Hypothalamus (tissue), 51 donors: ENCODE results near the gene ABCB10.
"Not testable (repeated sequence)": the region's sequence is repeated elsewhere in the genome, so short reads cannot be mapped to it uniquely, and the experiment has no call there.

ENCODE experiments used
- DNase-seq, 51 donors: peaks; one replicate each; lab custom pipeline; 2025; lab: John Stamatoyannopoulos, UW

ABCB10 gene

DNA sequence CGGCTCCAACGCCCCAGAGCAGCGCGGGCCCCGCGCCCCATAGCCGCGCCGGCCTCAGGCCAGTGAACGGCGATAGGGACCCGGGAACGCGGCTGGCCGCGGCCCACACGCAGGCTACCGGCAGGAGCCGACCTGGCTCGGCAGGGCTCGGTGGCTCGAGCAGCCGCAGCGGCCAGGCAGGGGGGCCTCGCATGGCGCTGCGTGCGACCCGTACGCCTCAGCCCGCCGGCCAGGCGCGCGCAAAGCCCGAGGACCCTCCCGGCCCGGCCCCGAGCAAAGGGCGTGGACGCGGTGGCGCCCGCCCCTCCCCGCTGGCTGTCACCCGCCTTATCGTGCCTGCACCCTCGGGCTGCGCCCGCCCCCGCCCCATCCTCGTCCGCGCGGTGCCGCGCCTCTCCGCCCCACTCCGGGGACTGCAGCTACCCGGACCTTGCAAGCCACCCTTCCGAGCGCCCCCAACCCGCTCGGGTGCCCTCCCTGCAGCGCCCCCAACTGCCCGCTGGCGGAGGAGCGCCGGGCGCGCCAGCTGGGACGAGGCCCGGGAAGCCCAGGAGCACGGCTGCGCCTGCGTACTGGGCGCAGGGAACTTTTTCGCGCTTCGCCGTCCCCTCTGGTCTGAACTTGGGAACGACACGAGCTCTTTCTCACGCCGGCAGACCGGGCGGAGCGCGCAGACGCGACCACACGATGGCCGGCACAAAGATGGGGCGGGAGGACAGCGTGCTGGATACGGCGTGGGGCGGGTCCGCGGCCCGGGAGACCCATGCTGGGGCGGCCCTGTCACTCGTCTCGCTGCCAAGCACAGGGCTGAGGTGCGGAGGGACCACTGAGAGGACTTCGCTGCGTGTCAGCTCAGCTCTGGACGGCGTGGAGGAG is at the start of gene ABCB10:
ABCB10 (minus strand) TSS at position 248 of the 876 bp plus-strand sequence; CDS start at position 193, 55 bp downstream.
- DNase-seq = peak; percentile 71 to 99 (median 94)

DNA sequence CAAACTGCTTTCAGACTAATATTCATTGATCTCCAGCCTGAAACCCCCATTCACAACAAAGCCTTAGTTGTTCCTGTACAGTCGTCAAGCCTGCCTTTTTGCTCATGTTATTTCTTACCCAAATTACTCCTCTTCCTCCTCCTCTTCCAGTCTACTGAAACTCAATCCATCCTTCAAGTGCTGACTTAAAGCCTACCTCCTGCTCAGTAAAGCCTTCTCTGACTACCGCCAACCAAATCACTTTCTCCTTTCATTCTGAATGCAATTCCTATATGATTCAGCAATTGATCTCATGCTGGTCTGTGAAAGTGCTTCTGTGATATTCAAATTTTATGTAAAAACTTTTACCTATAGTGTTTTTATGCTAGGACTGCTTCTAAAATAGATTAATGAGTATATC is 48.9 kb upstream of the ABCB10 start:
- DNase-seq = no peak

DNA sequence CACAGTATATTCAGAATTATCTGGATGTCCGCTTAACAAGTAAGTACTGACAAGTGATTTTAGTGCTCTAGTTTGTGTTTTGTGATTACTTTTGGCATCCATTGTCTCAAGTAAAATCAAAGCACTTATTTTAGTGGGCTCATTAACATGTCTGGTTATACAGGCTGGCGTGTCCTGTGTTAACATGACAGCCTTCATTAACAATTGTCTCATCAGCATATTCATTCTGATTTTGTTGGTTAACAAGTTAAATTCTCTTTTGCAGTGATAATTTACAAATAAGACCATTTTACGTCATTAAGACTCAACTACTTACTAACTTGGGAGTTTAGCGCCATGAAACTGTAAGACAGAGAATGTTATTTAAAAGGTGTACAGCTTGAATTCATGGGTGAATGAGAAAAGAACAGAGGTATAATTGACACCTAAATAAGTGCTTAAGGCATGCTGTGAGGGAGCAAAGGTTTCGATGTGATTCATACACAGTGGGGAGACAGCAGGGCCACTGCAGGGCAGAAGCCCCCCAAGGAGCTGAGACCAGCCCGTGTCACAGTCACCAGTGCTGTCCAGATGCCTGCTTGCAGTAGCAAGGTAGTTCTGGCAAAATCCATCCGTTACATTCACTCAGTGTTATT is 45.0 kb upstream of the ABCB10 start:
- DNase-seq = no peak

DNA sequence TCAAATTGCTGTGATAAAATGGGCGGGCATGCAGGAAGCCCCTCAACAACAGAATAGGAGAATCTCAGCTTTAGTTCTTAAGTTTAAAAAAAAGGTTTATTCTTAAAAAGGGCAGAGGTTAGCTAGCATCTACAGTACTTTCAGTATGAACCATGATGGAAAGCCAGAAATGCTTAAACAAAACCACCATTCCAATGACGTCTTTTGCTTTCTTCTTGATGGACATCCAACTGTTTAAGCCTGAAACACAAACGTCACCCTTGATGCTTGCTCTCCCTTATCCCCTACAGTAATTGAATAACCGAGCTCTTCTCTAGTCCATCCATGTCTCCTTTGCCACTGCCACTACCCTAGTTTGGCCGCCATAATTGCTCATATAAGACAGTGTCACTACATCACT is 41.7 kb upstream of the ABCB10 start:
- DNase-seq = no peak

DNA sequence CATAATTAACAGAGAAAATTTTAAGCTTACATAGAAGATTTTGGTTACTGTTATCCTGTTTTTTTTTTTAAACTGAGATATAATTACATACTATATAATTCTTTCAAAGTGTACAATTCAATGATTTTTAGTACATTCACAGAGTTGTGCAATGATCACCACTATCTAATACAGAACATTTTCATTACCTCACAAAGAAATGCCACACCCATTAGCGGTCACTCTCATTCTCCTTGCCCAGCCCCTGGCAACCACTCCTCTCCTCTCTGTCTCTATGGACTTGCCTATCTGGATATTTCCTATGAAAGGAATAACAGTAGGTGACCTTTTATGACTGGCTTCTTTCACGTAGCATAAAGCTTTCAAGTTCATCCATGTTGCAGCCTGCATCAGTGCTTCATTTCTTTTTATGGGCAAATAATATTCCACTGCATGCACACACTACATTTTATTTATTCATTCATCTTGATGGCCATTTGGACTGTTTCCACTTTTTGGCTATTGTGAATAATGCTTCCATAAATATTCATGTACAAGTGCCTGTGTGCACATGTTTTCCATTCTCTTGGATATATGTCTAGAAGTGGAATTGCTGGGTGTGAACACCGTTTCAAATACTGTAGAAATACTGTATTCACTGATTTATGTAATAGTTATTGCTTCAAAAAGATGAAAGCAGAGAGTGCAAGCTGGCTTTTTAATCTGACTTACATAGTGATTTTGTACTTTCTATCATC is 40.9 kb upstream of the ABCB10 start:
- no peak for DNase-seq

DNA sequence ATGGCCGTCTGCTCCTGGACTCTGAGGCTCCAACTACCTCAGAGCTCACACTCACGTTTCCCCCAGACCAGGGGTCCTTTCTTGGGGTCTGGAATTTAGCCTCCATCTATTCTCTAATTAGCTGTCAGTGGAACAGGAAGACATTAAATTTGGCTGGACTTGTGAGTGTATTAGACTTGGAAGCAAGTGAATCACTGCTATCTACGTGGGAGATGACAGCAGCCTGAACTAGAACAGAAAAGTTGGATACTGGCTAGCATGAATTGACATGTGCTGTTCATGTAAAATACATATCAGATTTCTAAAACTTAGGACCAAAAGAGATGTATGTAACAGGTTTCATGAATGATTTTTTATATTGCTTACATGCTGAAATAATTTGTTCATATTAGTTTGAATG is 39.4 kb upstream of the ABCB10 start:
- DNase-seq = no peak

DNA sequence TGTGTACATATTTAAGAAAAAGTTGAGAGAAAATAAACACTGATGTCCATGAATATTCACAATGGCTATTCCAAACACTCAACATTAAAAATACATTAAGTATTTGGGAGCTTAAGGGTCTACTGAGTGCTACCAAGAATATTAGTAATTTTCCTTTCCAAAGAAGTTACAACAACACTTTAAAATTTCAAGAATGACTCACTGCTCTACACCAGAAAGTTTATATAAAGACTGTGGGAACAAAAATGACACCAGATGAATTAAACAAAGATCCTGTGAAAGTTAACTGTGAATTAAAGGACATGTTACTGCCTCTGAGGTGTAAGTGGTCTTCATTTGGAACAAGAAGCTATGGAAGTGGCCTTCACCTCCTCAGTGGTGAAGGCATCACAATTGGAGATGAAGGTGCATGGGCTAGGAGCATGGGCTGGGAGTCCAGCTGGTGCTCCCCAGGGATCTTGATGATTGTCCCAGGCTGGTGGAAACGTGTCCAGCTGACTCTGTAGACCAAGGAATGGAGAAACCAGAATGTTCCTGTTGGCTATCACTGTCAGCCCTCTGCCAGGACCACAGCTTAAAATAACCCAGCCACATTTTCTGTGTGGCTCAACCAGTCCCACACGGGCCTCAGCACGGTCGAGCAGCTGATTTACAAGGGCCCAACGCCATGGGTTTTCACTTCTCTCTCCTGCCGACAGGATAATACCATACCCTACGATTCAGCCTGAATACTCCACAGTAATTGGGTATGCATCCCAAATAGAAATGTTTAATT is 38.6 kb upstream of the ABCB10 start:
- peak in 3 of 51 donors; percentile 1 to 21 (median 13) for DNase-seq

DNA sequence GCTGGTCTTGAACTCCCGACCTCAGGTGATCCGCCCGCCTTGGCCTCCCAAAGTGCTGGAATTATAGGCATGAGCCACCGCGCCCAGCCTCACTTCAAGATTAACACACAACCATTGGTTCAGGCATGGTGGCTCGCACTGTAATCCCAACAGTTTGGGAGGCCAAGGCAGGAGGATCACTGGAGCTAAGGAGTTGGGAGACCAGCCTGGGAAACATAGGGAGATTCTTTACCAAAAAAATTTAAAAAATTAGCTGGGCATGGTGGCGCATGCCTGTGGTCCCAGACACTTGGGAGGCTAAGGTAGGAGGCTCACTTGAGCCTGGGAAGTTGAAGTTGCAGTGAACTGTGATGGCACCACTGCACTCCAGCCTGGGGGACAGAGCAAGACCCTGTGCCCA is 37.4 kb upstream of the ABCB10 start:
- DNase-seq = not testable (repeated sequence)

DNA sequence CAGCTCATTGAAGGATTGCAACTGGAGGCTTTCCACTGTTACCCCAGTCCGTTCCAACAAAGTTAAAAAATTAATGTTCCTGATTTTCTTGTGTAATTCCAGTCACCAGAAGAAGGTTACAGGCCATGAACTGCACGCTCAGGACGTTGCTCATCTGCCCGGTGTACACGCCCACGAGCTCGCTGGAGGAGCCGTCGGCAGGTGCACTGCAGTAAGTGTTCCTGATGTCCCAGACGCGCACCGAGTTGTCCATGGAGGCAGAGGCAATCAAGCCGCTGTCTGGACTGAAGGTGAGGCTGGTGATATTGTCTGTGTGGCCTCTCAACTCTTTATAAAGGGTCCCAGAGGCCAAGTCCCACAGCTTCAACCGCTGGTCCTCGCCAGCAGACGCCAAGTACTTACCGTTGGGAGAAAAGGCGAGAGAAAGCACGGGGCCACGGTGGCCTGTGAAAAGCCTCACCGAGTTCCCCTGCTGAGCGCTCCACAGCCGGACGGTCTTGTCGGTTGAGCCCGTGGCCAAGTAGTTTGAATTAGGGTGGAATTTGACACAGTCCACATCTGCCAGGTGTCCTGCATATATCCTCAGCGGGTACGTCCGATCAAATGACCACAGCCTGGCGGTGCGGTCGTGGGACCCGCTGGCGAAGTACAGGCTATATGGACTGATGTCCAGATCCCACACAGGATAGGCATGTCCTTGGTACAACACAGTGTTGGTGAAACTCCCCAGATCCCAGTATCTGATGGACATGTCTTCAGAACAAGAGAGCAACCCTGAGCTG is 35.9 kb upstream of the ABCB10 start:
- DNase-seq = no peak

DNA sequence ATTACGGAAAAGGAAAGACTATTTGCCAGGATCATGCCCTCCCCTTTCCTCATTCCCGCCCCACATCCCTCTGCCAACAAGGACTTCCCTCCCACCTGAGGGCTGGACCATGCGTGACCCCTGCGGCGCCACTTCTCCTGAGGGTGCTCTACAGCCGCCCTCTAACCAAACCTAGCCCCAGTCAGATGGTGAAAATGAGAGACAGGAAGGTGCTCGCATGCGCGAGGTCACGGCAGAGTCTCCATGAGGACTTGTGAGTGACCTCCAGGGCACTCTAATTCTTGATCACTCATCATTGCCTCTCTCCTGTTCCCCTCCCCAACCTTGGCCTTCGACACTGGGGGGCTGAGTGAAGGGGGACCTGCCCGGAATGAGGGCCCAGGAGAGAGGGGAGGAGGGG is 35.3 kb upstream of the ABCB10 start:
- no peak for DNase-seq

DNA sequence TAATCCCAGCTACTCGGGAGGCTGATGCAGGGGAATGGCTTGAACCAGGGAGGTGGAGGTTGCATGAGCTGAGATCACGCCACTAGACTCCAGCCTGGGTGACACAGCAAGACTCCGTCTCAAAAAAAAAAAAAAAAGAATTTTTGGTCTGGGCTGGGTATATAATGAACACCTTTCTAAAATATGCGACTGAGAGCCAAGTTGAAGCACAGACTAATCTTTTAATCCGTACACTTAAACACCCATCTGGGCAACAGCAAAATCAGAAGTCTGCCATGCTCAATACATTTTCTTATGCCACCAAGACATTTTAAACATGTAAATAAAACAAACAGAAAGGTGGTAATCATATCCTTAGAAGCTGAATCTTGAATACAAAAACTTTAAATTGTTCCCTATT is 31.6 kb upstream of the ABCB10 start:
- DNase-seq = no peak

DNA sequence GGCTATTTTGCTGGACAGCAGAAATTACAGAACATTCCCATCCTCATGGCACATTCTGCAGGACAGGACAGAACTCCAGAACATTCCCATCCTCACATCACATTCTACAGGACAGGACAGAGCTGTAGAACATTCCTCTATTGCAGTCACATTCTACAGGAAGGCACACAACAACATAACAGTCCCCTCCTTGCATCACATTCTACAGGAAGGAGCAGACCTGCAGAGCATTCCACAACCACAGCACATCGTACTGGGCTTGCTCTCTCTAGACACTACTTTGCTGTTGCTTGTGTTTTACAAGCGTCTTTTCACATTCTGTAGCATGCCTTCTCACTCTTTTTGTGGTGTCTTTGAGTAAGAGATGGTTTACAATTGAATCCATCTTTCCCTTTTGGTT is 26.8 kb upstream of the ABCB10 start:
- DNase-seq = no peak

DNA sequence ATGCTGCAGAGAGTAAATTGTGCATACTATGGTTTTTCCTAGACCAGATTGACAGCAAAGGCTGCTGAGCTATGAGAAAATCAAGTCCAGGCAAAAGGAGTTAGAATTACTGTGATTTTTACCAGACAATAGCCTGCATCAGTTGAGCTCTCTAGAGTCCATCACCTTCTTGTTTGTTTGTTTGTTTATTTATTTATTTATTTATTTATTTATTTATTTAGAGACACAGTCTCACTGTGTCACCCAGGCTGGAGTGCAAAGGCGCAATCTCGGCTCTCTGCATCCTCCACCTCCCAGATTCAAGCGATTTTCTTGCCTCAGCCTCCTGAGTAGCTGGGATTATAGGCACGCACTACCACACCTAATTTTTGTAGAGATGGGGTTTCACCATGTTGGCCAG is 24.2 kb upstream of the ABCB10 start:
- DNase-seq = no peak

DNA sequence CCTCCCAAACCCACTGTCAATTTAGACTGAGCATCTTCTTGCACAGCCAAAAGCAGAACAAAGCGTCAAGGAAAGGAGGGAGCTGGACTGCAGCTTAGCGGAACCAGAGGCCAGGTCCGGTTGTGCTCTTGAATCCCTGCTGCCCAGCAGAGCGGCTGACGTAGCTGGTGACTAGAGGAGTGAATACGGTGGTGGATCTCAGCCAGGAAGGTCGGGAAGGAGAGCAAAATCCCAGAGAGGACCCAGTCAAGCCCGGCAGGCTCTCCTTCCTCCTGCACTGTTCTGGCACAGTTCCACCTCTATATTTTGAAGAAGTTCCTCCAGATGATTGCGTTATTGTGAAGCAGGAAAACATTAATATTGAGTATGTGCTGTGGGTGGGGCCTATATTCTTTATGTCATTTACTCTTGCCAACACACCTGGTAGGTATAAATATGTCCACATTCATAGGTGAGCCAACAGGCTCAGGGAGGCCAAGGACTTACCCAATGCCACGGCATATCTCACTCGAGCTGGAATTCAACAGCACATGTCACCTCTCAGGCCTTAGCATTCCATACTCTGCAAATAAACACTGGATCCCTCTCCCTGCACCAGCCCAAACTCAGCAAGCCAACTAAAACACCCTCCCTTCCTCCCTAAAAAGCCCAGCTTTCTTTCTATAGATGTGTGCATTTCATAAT is 23.6 kb upstream of the ABCB10 start:
- DNase-seq = peak in 29 of 51 donors; percentile 7 to 61 (median 33)

DNA sequence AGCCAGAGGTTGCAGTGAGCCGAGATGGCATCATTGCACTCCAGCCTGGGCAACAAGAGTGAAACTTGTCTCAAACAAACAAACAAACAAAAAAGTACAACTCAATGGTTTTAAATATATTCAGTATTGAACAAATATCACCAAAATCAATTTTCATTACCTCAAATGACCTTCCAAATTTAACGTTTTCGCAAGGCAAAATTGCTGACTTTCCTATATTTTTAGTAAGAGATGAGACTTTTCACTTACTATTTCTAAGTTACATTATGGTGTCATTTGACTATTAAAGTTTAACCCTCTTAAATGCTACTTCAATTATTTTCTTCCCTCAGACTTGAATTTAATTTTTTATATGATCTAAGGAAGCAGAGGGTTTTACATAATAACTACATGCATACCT is 23.0 kb upstream of the ABCB10 start:
- no peak for DNase-seq

DNA sequence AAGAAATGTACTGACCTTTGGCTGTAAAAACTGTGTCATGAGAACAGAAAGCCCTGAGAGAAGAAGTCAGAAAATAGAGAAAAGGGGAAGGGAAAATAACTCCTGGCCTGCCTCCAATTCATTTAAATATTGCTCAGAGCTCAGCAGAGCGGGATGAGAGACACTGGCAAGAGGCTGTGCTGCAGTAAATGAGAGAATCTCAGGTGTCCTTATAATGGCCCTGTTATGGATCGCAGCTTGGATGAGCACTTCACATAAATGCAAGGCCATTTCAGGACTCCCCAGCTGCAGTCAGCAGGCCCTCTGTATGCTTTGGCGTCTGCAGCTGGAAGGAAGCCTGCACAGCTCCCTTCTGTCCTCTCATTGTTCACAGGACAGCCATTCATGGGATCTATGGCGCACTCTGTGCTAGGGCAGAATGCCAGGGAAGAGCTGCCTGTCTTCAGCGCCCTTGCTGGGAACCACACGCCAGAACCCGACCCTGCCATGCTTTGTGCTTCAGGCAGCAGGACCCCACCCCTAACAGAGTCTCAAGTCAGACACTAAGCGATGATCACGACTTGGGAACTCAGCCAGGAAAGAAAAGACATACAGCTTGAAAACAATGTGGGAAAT is 20.7 kb upstream of the ABCB10 start:
- peak; percentile 18 to 92 (median 71) for DNase-seq

DNA sequence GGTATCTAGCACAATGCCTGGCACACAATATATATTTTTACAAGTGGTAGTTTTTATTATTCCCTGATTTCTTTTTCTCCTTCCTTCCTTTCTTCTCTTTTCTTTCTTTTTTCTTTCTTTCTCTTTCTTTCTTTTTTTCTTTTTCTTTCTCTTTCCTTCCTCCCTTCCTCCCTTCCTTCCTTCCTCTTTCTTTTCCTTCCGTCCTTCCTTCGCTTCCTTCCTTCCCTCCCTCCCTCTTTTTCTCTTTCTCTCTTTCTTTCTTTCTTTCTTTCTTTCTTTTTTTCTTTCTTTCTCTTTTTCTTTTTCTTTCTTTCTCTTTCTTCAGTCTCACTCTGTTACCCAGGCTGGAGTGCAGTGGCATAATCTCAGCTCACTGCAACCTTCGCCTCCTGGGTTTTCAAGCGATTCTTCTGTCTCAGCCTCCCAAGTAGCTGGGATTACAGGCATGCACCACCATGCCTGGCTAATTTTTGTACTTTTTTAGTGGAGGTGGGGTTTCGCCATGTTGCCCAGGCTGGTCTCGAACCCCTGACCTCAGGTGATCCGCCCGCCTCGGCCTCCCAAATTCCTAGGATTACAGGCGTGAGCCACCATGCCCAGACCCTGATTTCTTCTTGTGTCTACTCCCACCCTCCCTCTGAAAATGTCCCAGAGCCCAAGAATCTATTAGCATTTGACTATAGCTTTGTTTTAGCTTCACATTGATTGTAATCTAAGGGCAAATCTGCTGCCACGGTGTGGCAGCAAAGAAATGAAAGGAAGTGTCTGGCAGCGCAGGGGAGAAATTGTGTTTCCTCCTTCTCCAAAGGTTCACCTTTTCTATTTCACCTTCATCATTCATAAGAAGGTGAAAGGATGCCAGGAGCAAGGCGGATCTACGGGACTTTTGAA is 19.9 kb upstream of the ABCB10 start:
- peak in 4 of 51 donors; percentile 15 to 44 (median 30) for DNase-seq
